ENCODE data around the gene CNTN4.

CNTN4 gene

DNA sequence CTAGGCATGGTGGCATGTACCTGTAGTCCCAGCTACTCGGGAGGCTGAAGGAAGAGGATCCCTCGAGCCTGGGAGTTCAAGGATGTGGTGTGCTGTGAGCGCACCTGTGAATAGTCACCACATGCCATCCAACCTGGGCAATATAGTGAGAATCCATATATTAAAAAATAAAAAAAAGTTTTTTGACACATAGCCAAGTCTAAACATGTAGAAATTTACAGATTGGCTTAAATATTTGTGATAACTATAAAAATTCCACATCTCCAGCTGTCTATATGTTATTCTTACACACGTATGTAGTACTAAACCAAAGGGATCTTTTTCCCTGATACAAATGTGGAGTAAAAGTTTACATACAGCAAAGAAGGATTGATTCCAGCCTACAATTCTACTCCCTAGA lies 119.7 kb downstream of the CNTN4 start:
- no peak for TF ChIP-seq YY1 (IDR thresholded peaks at IDR 0.05; ENCODE audit: insufficient read depth, insufficient read length)
- no peak for TF ChIP-seq ZNF274 (IDR thresholded peaks at IDR 0.05; ENCODE audit: low read depth, low read length)
- no peak for TF ChIP-seq SUZ12 (IDR thresholded peaks at IDR 0.05; ENCODE audit: extremely low read depth, insufficient read depth, insufficient read length)
- no peaks in the 10 kb centered on the region for H3K27me3 ChIP-seq (ENCODE audit: insufficient read depth, insufficient read length)
- no peak for DNase-seq (ENCODE audit: low read depth, low spot score)

DNA sequence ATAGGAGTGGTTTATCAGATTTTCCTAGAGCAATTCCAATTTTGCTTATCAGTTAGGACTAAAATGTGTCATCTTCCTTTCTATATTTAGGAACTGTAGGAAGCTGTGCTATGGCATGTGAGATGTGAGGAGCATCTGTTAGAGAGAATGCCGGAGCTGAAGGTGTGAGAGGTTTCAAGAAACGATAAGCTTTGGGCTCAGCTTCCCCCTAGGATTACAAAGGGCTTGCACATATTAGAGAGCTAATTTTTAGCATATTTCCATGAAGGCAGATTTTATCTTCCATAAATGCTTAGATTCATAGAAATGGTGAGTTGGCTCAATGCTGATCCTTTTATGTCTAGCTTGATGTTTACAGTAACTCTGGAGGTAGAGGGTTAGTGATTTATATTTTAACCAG lies 120.2 kb downstream of the CNTN4 start:
- no peak overlapping the region for H3K9ac ChIP-seq (ENCODE audit: insufficient read length, low read depth)
- H3K9me3 ChIP-seq (ENCODE audit: insufficient read depth, low read length) = peaks cover 8% of the 10 kb centered on the region; the same call in 1 of the 2 replicates
- H3K36me3 ChIP-seq (ENCODE audit: insufficient read depth, insufficient read length, low read length) = no peaks in the 10 kb centered on the region
- TF ChIP-seq ZNF274 (IDR thresholded peaks at IDR 0.05; ENCODE audit: low read depth, low read length) (no peak), SUZ12 (IDR thresholded peaks at IDR 0.05; ENCODE audit: extremely low read depth, insufficient read depth, insufficient read length) (no peak), YY1 (IDR thresholded peaks at IDR 0.05; ENCODE audit: insufficient read depth, insufficient read length) (no peak)
- H3K27me3 ChIP-seq (ENCODE audit: insufficient read depth, insufficient read length) = no peaks in the 10 kb centered on the region
- no peaks in the 10 kb centered on the region for H3K4me1 ChIP-seq (ENCODE audit: insufficient read depth, insufficient read length)
- no peak overlapping the region for H3K4me3 ChIP-seq (ENCODE audit: insufficient read length, low read depth)
- no peak for DNase-seq (ENCODE audit: low read depth, low spot score)

More for the DNA sequence above, 119.7 kb downstream of the CNTN4 start:
- H3K4me1 ChIP-seq (ENCODE audit: insufficient read depth, insufficient read length) = no peaks in the 10 kb centered on the region
- no peak overlapping the region for H3K4me3 ChIP-seq (ENCODE audit: insufficient read length, low read depth)
- H3K9me3 ChIP-seq (ENCODE audit: insufficient read depth, low read length) = peaks cover 8% of the 10 kb centered on the region; the same call in 1 of the 2 replicates
- no peak overlapping the region for H3K9ac ChIP-seq (ENCODE audit: insufficient read length, low read depth)
- H3K36me3 ChIP-seq (ENCODE audit: insufficient read depth, insufficient read length, low read length) = no peaks in the 10 kb centered on the region

DNA sequence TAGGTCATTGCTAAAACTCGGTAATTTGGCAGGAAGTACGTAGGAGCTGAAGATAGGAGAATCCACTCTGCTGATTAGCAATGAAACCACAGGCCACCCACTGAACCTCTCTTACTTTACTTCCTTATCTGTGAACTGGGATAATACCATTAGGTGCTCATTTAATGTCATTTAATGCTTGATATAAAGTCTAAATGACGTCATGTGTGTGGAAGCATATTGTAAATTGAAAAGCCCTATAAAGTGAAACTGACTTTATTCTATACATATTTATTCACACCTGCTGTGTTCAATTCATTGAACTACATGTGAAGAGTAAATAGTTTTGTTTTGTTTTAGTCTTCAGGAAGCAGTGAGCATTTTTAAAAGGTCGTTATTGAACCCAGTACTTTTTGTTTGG lies 137.5 kb downstream of the CNTN4 start:
- Histone ChIP-seq H3K27me3 (ENCODE audit: insufficient read depth, insufficient read length) (no peaks in the 10 kb centered on the region), H3K4me1 (ENCODE audit: insufficient read depth, insufficient read length) (no peaks in the 10 kb centered on the region), H3K4me3 (ENCODE audit: insufficient read length, low read depth) (no peak overlapping the region), H3K36me3 (ENCODE audit: insufficient read depth, insufficient read length, low read length) (no peaks in the 10 kb centered on the region), H3K9ac (ENCODE audit: insufficient read length, low read depth) (no peak overlapping the region), H3K9me3 (ENCODE audit: insufficient read depth, low read length) (no peaks in the 10 kb centered on the region)
- TF ChIP-seq SUZ12 (IDR thresholded peaks at IDR 0.05; ENCODE audit: extremely low read depth, insufficient read depth, insufficient read length) (no peak), ZNF274 (IDR thresholded peaks at IDR 0.05; ENCODE audit: low read depth, low read length) (no peak), YY1 (IDR thresholded peaks at IDR 0.05; ENCODE audit: insufficient read depth, insufficient read length) (no peak)
- DNase-seq (ENCODE audit: low read depth, low spot score) = no peak

DNA sequence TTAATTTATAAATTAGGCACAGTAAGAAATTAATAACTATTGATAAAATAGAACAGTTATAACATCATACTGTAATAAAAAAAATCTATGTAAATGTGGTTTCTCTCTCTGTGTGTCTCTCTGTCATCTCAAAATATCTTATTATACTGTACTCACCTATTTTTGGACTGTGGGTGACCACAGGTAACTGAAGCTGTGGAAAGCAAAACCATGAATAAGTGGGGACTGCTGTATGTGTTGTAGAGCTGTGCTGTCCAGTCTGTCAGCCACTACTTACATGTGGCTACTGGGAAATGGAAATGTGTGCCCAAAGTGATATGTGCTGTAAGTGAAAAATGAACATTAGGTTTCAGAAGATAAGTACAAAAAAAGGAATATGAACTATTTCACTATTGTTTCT lies 145.5 kb downstream of the CNTN4 start:
- Histone ChIP-seq H3K9me3 (ENCODE audit: insufficient read depth, low read length) (no peaks in the 10 kb centered on the region), H3K27me3 (ENCODE audit: insufficient read depth, insufficient read length) (no peaks in the 10 kb centered on the region), H3K4me3 (ENCODE audit: insufficient read length, low read depth) (no peak overlapping the region)

DNA sequence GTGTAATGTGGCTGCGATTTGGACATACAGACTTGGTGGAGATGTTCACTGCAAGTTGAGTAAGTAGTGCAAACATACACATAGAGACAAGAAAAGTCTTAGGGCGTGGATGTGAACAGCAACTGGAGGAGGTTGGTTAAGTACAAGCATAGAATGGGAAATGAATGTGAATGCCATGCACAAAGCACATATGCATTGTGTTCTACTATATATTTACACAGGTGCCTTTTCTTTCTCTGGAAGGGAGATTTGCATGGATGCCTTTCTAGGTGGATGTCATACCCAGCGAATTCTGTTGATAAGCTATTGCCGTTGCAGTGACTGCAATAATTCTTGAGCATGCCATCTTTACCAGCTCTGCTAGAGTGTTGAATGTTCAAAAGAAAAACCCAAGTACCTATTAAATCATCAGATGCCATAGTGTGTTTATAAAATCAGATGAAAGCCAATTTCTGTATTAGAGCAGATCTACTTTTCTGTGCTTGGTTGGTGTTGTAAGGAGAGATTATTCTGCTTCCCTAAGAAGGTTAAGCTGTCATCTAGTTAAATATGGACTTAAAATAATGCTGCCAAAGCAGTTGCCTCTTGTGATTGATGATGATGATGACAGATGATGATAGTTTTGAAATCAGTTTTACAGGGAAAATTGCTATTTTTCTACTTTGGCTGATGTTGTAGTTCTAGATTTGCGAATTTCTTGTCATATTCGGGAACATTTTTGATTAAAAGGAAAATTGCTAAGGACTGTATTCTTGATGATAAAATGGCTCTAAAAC lies 148.4 kb downstream of the CNTN4 start:
- no peak overlapping the region for H3K4me3 ChIP-seq (ENCODE audit: insufficient read length, low read depth)
- TF ChIP-seq SUZ12 (IDR thresholded peaks at IDR 0.05; ENCODE audit: extremely low read depth, insufficient read depth, insufficient read length) (no peak), ZNF274 (IDR thresholded peaks at IDR 0.05; ENCODE audit: low read depth, low read length) (no peak), YY1 (IDR thresholded peaks at IDR 0.05; ENCODE audit: insufficient read depth, insufficient read length) (no peak)
- no peak for DNase-seq (ENCODE audit: low read depth, low spot score)

More for the DNA sequence above, 145.5 kb downstream of the CNTN4 start:
- DNase-seq (ENCODE audit: low read depth, low spot score) = no peak
- no peak for TF ChIP-seq ZNF274 (IDR thresholded peaks at IDR 0.05; ENCODE audit: low read depth, low read length)
- TF ChIP-seq SUZ12 (IDR thresholded peaks at IDR 0.05; ENCODE audit: extremely low read depth, insufficient read depth, insufficient read length) = no peak
- TF ChIP-seq YY1 (IDR thresholded peaks at IDR 0.05; ENCODE audit: insufficient read depth, insufficient read length) = no peak
- H3K4me1 ChIP-seq (ENCODE audit: insufficient read depth, insufficient read length) = no peaks in the 10 kb centered on the region
- H3K36me3 ChIP-seq (ENCODE audit: insufficient read depth, insufficient read length, low read length) = no peaks in the 10 kb centered on the region
- H3K9ac ChIP-seq (ENCODE audit: insufficient read length, low read depth) = no peak overlapping the region

DNA sequence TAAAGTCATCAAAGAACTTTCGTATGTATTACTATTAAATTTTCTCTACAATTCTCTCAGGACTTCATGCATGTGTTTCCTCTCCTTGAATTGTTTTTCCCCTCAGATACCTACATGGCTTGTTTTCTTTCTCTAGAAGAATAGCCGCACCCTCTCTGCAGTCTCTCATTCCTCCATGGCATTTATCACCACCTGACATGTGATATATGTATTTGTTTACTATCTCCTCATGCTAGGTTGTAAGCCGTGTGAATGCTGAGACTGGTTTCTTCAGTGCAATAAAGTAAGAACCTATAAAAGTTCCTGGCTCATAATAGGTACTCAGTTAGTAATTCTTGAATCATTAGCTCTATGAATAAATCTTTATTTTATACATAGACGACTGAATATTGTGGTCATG lies 149.2 kb downstream of the CNTN4 start:
- H3K36me3 ChIP-seq (ENCODE audit: insufficient read depth, insufficient read length, low read length) = no peaks in the 10 kb centered on the region
- H3K4me1 ChIP-seq (ENCODE audit: insufficient read depth, insufficient read length) = no peaks in the 10 kb centered on the region
- no peak overlapping the region for H3K9ac ChIP-seq (ENCODE audit: insufficient read length, low read depth)
- no peaks in the 10 kb centered on the region for H3K27me3 ChIP-seq (ENCODE audit: insufficient read depth, insufficient read length)
- H3K4me3 ChIP-seq (ENCODE audit: insufficient read length, low read depth) = no peak overlapping the region
- no peak for TF ChIP-seq ZNF274 (IDR thresholded peaks at IDR 0.05; ENCODE audit: low read depth, low read length)
- no peak for TF ChIP-seq SUZ12 (IDR thresholded peaks at IDR 0.05; ENCODE audit: extremely low read depth, insufficient read depth, insufficient read length)
- TF ChIP-seq YY1 (IDR thresholded peaks at IDR 0.05; ENCODE audit: insufficient read depth, insufficient read length) = no peak
- no peaks in the 10 kb centered on the region for H3K9me3 ChIP-seq (ENCODE audit: insufficient read depth, low read length)
- DNase-seq (ENCODE audit: low read depth, low spot score) = no peak

More for the DNA sequence above, 148.4 kb downstream of the CNTN4 start:
- H3K36me3 ChIP-seq (ENCODE audit: insufficient read depth, insufficient read length, low read length) = no peaks in the 10 kb centered on the region
- H3K9ac ChIP-seq (ENCODE audit: insufficient read length, low read depth) = no peak overlapping the region
- no peaks in the 10 kb centered on the region for H3K27me3 ChIP-seq (ENCODE audit: insufficient read depth, insufficient read length)
- H3K4me1 ChIP-seq (ENCODE audit: insufficient read depth, insufficient read length) = no peaks in the 10 kb centered on the region
- H3K9me3 ChIP-seq (ENCODE audit: insufficient read depth, low read length) = no peaks in the 10 kb centered on the region

DNA sequence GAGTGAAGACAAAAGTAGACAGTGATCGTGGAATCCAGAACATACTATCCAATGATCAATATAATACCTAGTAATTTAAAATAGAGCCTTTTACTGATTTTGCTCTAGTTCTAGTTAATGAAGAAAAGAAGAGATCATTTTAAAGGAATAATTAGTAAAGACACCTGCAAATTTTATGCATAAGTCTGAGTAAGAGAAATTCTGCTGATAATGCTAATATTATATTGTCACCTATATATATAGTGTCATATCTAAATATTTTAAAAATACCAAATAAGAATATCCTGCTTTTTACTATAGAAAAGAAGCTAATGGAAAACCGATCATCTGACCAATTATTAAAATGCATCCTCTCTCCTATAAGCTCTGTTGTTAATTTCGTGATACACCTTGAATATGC lies 152.1 kb downstream of the CNTN4 start:
- no peak for DNase-seq (ENCODE audit: low read depth, low spot score)
- Histone ChIP-seq H3K4me1 (ENCODE audit: insufficient read depth, insufficient read length) (no peaks in the 10 kb centered on the region), H3K9me3 (ENCODE audit: insufficient read depth, low read length) (no peaks in the 10 kb centered on the region), H3K4me3 (ENCODE audit: insufficient read length, low read depth) (no peak overlapping the region), H3K27me3 (ENCODE audit: insufficient read depth, insufficient read length) (no peaks in the 10 kb centered on the region), H3K36me3 (ENCODE audit: insufficient read depth, insufficient read length, low read length) (no peaks in the 10 kb centered on the region), H3K9ac (ENCODE audit: insufficient read length, low read depth) (no peak overlapping the region)
- TF ChIP-seq SUZ12 (IDR thresholded peaks at IDR 0.05; ENCODE audit: extremely low read depth, insufficient read depth, insufficient read length) (no peak), YY1 (IDR thresholded peaks at IDR 0.05; ENCODE audit: insufficient read depth, insufficient read length) (no peak), ZNF274 (IDR thresholded peaks at IDR 0.05; ENCODE audit: low read depth, low read length) (no peak)
